GM12892 (cell line): ENCODE results near the gene SPRN.

Source experiments
- POLR2A ChIP-seq: IDR thresholded peaks from 2 replicates; pipeline ENCODE4 v1.6.1; 2011; ENCODE audit warnings: low read depth, low read length, control low read depth
- POLR2AphosphoS5 ChIP-seq: IDR thresholded peaks from 2 replicates; pipeline ENCODE4 v1.6.1; 2011; ENCODE audit warnings: low read depth, low read length, control low read depth
- TAF1 ChIP-seq: IDR thresholded peaks from 2 replicates; pipeline ENCODE4 v1.6.1; 2011; ENCODE audit warnings: low read depth, mild to moderate bottlenecking, control low read depth, low read length, borderline replicate concordance

GRCh38 chr10:133399123-133399601, 25.3 kb downstream of the SPRN start:
- TF ChIP-seq TAF1 (no peak), POLR2A (no peak), POLR2AphosphoS5 (no peak)
